HG03175 (cell line): ENCODE data around the gene HECW1.

ENCODE experiments used
- ATAC-seq: cut with Tn5 transposase; IDR thresholded peaks from one replicate; pipeline ENCODE4 v1.9.1; 2021; ENCODE audit warnings: mild to moderate bottlenecking, moderate library complexity; ENCODE audit not compliant: unreplicated experiment

Gene HECW1

DNA sequence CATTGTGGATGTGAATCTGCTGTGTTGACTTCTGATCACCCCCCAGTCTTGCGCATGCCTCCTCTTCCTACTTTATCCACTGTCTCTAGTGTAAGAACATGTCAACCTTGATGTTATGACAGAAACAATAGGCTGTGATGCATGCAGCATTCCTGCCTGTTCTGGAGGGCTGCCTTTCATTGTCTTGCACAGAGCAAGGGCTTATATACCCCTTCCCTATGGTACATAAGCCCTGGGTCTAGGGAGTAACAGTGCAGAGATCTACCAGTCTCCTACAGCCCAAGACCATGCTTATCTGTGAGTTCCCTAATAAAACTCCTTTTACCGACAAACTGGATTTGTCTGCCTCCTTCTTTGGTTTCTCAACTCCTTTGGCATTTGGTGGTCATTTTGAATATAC is 293.5 kb downstream of the HECW1 start:
- ATAC-seq, result no peak

DNA sequence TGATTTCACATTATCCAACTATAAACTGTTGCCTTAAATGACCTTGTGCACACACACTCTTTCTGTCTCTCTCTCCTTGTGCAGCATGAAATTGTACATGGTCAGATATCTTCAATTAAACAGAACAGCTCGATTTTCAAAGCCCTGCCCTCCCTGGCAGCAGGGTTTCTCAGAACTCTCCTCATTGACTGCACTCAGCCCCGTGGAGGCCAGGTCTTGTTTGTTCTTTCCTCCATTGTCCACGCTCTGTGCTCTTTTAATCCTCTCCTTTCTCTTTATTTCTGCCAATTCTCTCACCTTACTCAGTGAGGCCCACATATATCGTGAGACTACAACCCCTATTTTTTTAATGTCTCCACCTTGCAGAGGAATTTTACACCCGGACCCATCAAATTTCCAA is 294.5 kb downstream of the HECW1 start:
- no peak for ATAC-seq

DNA sequence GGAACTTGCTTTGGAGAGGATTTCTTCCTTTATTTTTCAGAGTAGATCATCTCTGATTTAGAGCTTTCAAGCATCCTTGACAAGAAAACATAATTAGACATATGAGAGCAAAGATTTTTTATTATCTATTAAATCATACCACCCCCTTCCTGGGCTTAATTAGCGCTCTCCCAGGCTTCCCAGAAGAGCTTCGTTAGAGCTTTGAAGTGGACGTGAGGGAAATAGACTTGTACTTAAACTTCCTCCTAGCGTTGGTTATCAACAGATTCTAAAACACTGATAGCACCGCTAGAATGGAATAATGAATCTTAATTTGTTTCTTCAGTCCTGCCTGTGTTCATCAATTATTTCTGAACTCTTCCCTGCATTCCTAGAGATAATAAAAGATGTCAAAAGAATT is 296.5 kb downstream of the HECW1 start:
- no peak for ATAC-seq

GRCh38 chr7:43417455-43417854 is 305.0 kb downstream of the HECW1 start:
- no peak for ATAC-seq

DNA sequence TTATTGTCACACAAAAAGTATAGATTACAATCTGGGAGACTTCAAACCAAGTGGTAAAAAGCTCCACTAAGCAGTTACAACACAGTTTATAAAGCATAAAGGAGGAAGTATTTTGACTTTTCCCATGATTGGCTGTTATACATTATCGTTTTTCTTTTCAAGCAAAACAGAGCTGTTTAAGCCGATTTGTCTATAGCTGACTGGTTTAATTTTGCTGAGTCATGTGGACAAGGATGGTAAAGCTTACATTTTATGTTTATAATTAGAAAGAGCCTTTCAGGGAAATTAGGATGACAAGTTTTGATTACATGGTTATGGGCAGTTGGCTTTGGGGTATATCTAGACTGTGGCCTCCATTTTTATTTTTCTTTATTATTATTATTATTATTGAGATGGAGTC is 318.0 kb downstream of the HECW1 start:
- no peak for ATAC-seq

GRCh38 chr7:43431020-43431595 is 318.7 kb downstream of the HECW1 start:
- no peak for ATAC-seq

DNA sequence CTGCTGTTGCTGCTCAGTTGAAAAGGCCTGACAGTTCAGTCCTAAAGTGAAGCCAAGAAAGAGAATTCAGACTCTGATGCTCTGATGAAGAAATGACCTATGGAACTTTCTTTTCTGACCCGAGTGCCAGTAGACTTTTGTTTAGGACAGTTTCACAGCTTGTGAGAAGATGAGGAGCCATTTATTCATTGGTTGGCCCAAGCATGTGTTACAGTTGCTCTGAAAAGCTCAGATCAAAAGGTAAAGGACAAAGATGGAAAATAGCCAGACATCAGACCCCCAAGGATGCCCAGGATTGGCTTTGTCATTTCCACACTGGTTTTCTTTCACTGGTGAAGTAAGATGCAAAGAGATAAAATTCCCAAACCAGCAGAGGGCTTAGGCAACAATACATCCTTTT is 321.2 kb downstream of the HECW1 start:
- ATAC-seq, result no peak

- ATAC-seq, result no peak
Observed at GRCh38 chr7:43437001-43437400, 324.6 kb downstream of the HECW1 start.

DNA sequence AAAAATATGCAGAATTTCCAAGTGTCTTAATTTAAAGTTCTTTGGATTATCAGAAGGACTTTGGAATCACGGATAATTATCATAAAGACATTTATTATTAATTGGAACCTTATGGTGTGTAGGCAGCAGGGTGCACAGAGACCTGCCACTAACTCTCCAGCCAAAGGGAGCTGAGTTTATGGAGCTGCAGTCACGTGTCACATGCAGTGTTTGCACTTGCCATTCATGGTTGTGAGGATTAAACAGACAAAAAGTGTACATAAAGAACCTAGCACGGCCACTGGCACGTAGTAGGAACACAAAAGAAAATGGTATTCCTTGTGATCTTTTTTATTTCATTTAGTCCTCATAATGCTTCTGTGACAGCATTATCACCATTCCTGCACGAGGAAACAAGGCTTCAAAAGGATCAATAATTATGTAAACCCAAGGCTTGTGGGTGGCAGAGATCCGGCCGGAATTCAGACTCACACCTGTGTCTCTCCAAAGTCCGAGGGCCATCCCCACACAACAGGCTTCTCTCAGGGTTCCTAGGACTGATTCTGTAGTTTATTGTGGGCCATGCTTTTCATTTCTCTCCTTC is 326.5 kb downstream of the HECW1 start:
- no peak for ATAC-seq

DNA sequence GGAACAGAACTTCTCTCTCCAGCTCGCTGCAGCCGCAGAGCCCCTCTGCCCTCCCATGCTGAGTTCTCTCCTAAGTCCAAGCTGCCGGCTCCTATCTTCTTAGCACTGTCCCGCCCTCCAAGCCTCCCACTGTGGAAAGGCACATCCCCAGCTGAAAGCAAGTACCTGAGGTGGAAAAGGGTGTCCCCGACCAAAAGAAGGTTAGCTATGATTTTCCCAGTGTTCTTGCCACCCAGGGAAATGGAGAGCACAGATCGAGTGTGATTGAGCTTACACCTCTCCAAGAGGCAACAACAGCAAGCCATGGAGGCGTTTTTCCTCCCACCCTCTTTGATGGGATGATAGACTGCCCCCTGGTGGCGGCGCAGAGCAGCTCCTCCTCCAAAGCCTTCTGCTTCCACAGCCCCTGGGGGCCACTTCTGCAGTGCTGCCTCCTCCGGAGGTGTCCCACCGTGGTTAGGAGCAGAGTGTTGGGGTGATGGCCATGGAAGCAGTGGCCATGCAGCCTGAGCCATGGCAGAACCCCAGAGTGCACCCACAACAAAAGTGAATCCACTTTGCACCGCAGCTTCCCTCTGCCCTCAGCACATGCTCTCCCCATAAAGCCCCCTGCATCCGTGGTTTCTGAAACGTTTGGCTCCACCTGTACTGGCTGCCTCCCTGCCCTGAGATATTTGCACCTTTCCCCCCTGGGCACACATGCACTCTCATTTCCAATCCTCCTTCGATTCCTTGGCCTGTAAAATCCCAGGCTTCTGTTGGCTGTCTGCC is 327.4 kb downstream of the HECW1 start:
- ATAC-seq, result peak; percentile 88

DNA sequence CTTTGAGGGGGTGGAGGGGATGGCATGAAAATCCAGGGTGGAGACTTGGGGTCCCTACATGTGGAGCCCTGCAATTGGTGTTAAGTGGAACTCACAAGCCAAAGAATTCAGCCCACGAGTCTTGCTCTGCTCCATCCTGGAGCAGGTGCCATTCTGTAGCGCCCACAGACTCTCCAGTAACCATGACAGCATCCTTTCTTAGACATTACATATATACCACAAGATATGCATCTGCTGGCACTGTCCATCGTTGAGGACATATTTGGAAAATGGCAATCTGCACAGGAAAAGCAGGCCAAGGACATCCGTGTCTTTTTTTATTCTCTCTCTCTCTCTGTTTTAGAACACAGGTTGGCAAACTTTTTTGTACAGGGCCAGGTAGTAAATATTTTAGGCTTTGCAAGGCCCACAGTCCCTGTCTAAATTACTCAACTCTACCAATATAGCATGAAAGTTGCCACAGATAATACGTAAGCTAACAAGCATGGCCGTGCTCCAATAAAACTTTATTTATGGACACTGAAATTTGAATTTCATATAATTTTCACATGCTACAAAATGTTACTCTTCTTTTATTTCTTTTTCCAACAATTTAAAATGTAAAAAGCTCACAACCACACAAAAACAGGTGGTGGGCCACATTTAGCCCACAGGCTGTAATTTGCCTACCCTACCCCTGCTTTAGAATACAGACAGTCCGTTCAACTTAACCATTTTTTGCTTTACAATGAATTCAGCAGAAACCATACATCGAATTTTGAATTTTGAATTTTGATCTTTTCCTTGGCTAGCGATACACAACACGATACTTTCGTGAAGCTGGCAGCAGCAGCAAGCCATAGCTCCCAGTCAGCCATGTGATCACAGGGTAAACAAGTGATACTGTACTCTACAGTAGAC is 329.0 kb downstream of the HECW1 start:
- ATAC-seq, result no peak

DNA sequence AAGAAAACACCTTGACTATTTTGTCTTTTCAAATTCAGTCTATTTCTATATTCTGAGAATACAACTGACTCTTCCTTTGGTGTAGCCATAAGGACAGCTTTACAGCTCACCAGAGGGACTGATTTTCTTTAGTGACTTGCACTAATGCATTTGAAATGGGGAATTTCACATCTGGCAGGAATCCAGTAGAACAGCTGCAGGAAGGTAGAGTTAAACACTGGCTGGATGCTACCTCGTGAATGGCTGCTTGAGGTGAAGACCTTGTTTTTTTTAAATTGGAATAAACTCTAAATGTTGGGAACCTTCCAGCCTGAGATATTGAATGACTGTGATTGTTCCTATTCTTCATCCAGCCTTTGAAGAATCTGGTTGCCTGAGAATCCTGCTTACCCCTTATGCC is 330.9 kb downstream of the HECW1 start:
- ATAC-seq, result no peak

GRCh38 chr7:43444711-43445578 is 332.5 kb downstream of the HECW1 start:
- ATAC-seq, result no peak

DNA sequence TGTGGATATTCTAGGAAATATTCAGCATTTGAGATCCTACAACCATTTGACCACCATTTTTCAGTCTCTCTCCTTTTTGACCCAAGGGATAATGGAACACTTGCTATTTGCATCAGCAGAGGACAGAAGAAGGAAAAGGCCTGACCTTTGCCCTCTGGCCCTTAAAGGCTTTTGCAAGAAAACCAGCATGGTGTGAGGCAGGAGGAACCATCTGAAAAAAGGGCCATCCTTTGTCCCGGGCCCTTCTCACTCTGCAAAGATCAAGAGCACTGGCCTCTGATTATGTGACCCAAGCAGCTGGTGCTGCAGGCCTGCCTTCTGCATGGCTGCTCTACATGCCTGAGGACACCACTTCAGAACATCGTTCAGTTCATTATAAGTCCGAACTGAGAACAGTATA is 337.1 kb downstream of the HECW1 start:
- ATAC-seq, result no peak

- no peak for ATAC-seq
Observed at GRCh38 chr7:43450894-43451293, 338.4 kb downstream of the HECW1 start.

DNA sequence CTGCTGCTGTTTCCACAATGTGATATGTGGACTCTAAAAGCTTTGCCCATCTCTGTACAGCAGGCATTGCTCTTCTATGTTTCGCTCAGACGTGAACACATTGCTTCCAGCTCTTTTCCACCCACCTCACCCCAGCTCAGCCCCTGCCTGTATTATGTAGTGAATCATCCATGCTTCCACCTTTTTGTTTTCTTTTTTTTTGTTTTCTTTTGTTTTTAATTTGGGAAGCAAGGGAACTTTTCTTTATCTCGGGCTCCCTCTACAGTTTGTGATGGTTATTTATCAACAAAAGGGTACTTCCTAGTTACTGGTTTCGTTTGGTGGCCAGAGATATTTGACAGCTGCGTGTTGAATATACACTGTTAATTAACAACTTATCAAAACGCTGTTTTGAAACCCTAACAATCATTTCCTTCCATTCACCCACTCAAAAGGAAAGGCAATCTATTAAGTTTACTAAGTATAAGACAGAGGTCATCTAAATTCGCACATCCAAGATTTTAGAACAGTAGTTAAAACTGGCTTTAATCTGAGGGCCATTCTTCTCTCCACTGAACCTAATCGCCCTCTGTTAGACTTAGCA is 342.6 kb downstream of the HECW1 start:
- peak; percentile 95 for ATAC-seq

DNA sequence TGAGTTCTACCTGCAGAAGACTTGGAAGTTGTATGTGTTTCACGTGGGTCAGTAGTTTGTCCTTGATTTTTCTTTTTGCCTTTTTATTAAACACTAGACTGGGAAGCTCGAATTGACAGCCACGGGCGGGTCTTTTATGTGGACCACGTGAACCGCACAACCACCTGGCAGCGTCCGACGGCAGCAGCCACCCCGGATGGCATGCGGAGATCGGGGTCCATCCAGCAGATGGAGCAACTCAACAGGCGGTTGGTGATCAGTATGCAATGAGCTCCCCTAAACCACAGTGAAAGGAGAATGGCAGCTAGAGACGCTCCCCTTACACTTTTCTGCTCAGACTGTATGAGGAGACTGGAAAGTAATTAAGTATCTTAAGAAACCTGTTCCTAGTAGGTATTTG is 343.8 kb downstream of the HECW1 start:
- ATAC-seq, result no peak

DNA sequence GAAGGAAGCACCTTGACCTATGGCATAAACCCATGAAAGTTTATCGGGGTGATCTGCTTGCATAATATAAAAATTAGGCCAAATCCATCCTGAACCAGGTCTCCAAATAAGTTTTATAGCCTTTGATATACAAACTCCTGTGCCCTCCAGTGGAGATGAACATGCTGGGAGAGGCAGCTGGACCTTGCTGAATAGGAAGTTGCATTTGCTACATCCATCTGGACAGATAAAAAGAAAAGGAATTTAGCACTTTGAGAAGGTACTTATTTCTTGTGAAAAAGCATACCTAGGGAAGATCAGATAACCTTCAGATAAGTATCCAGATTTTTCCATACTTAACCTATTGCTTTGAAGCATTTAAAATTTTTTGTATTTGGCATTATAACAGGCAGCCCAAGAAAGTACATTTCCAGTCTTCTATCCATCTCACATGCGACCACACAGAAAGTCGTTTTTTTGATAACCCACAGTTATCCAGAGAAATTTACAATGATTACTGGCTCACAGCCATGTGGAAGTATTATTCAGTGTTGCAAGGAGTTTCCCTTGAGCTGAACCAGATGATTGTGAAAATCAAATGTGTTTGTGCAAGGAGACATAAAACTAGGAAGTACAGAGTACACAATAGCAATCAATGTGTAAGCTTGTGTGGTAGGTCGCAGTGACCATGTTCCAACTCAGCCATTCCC is 346.0 kb downstream of the HECW1 start:
- no peak for ATAC-seq

GRCh38 chr7:43459019-43459337 is 346.5 kb downstream of the HECW1 start:
- no peak for ATAC-seq
